ENCODE data around the gene FNTB.

Gene FNTB

DNA sequence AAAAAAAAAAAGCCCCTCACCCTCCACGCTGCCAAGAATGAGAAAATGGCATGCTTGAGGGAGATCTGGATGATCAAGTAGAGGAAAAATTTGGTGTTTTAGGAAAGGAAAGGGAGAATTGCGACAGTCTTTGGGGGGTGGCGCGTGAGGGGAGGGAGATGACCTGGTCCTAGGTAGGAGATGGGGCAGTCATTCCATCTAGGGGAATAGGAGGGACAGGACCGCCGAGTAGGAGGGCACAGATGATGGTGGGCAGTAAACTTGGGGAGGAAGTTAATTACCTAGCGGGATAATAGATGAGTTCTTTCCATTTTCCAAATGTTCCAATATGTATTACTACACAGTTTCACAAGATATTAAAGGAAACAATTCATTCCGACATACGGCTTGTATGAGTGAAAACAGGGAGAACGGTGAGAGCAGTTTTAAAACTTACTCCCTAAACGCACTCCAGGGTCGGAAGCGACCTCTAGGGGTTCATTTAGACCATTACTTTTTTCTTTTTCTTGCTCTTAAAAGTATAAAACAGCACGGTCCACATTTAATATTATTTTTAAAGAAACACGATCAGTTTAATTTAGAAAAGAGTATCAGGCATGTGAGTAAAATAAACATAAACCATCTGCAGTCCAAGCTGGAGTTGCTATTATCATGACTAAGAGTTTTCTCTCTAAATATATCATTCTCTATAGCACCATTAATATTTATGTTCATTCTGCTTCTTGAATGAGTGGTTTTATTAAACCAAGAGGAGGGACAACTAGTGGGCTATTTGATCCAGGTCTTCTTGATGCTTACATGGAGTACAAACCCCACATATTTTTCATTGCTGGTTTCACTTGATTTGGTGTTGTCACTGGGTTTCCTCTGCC, 3.0 kb upstream of the FNTB start:
- no peak for DNase-seq

DNA sequence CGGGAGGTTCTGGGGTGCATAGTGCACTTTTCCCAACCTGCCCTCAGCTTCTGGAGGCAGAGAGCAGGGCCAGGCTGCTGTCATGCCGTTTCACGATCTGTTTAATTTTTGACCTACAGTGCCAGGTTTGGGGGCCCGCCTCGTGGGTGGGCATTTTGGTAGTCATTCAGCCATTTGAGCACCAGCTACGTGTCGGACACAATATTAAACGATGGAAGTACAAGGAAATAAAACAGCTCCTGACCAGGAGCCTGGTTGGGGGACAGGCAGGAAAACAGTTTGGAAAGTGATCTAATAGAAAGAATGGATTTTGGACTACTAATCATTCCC, 708 bp downstream of the FNTB start:
- no peak for DNase-seq

DNA sequence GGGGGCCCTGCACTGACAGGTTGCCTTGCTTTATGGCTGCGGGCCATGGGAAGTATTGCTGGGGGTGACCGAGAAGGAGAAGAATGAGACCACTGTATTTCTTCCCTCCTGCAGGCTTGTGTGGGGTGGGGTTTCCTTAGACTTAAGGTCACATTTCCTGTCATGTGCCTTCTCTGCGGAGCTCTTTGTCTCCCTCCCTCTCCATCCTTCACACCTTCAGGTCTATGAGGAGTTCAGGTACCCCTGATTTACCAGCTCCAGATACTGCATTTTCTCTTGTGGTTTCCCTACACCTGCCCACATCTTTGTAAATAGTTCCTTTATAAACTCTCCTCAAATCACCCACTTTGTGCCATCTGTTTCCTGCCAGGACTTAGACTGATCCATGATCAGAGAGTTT, 3.6 kb downstream of the FNTB start:
- no peak for DNase-seq

DNA sequence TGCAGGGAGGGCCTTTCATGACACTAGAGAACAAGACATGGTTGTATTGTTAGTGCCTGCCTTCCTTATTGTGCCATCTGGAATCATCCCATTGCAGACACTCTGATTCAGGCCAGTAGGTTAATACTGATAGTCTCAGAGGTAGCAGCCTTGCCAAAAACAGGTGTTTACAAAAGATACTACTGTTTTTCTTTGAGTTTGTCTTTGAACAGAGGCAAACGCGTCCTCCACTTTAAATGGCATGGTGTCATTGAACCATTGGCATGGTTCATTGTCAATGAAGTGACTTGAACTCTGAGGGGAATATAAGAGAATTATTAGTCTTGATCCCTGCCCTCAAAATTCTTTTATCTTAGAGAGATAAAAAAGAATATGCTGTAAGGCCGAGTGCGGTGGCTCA, 4.2 kb downstream of the FNTB start:
- DNase-seq = no peak

DNA sequence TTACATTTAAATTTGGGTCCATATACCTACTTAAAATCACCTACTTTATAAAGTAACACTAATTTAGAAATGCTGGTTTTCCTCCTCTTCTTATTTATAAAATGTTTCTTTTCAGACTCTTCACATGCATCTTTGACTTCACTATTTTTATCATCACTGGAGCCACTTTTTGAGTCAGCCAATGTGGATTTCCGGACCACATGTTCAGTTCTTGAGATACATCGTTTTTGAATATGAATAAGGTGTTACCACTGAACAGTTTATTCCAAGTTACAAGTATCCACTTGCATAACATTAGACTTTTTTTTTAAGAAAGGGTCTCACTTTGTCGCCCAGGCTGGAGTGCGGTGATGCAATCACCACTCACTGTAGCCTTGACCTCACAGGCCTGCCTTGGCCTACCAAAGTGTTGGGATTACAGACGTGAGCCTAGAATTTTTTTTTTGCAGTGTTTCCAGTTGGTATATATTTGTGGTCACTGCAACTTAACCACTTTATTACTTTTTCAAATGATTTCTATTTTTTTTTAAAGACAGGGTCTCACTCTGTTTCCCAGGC, 5.7 kb downstream of the FNTB start:
- no peak for DNase-seq

DNA sequence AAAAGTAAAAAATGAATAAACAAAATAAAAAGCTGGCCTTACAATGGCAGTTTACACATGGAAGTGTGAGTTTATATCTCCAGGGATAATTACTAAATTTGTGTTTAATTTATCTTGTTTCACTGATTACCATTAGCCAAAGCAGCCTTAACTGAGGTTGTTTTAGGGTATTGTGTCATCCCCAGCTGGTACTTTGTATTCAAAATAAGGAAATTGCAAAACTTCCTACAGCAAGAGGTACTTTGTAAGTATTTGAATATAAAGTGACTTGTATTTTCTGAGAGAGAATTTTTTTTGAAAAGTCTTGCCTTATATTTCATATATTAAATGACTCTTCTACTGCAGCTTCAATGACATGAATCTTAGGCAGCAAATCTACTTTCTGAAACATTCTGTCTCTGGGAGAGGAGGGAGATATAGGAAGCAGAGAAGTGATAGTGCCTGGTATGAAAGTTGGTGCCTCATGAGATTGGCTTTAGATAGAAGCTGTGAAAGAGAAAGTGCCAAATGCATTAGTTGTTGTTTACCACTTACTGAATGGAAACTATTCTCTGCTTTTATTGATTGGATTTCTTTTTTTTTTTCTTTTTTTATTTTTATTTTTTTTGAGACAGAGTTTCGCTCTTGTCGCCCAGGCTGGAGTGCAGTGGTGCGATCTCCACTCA, 6.7 kb downstream of the FNTB start:
- DNase-seq = no peak

DNA sequence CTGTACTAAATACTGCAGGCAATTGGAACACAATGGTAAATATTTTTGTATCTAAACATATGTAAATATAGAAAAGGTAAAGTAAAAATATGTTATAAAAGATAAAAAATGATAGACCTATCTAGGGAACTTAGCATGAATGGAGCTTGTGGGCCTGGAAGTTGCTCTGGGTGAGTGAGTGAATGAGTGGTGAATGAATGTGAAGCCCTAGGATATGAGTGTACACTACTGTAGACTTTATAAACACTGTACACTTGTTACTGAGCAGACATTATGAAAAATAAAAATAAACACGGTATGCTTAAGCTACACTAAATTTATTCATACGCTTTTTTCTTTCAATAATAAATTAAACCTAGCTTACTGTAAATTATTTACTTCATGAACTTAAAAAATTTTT, 7.8 kb downstream of the FNTB start:
- DNase-seq = no peak

DNA sequence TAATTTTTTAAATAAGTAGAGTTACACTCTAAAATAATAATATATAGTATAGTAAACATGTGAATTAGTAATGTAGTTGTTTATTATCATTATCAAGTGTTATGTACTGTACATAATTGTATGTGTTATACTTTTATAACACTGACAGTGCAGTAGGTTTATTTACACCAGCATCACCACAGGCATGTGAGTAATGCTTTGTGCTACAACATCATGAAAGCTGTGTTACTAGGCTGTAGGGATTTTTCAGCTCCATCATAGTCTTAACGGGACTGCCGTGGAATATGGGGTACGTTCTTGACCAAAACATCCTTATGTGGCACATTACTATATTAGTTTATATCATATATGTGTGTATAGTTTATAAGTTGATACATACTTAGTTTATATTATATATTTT, 8.6 kb downstream of the FNTB start:
- no peak for DNase-seq

DNA sequence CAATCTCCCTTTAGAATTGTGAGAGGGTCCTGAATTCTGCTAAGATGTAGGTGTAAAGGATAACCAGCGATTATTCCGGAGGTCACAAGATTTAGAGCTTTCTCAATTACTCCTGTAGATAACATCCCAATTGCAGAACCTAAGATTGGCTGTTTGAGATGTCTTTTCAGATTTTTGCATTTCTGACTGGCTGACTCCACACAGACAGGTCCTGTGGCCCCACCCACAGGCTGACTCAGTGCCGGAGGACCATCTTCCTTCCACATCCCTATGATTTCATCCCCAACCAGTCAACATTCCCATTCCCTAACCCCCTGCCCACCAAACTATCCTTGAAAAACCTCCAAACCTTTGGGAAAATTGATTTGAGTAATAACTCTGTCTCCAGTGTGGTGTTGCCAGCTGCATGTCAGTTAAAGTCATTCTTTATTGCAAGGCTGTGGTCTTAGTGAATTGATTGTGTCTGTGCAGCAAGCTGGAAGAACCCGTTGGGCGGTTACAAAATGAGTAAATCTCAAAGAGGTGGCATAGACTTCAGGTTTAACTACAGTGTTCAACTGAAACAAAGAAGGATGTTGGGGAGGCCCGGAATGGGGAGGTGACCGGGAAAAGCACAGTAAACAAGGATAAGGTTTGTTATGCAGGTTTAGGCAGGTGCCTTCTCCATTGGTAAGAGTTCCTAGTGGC, 10.6 kb downstream of the FNTB start:
- no peak for DNase-seq

DNA sequence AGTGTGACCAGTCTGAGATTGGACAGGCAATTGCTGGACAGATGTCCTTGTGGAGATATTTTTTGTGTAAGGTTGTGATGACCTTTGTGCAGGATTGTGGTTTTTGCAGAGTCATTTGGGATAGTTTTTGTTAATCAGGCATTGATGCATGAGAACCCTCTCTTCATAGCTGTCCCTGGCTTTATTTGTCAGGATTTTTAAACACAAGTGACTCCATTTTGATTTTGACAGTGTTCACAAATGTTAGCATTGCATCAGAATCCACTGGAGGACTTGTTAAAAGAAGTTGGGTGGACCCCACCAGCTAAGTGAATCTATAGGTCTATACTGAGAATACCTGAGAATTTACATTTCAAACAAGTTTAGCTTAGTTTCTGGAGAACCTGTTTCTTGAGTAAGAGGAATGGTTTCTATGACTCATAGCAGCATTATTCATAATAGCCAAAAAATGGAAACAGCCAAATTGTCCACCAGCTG, 11.8 kb downstream of the FNTB start:
- no peak for DNase-seq

DNA sequence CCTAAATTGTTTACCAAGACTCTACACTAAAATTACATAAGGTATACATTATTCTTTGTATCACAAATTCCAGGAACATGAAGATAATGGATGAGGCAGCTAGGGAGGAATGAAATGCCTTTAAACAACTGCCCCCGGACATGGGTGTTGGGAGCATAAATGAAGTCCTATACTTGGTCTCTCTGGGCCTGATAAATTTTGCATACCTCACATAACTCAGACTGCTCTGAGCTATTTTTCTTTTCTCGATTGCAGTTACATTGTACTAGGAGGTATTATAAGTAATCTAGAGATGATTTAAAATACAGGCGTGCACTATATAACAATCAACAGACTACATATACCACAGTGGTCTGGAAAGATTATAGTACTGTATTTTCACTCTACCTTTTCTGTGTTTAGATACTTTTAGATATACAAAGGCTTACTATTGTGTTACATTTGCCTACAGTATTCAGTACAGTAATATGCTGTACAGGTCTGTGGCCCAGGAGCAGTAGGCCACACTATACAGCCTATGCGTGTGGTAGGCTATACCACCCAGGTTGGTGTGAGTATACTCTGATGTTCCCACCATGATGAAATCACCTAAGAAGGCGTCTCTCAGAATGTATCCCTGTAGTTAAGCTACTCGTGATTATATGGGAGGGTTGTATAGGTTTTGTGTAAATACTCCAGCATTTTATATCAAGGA, 14.3 kb downstream of the FNTB start:
- no peak for DNase-seq

DNA sequence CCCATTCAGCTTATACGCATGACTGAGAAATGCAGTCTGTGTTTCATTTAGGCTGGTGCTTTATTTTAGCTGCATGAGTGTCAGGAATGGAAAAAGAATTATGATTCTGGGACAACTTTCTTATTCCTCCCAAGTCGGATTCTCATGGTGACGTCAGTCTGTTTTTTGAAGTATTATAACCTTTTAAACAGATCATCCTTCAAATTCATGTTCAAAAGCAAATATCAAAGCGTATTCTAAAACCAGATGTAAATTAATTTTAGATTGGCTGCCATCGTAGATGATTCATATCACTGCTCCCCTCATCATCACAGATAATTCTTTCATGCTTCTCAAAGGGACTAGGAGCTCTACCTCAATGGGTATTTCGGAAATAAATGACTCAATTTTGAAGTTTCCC, 15.0 kb downstream of the FNTB start:
- DNase-seq = no peak

DNA sequence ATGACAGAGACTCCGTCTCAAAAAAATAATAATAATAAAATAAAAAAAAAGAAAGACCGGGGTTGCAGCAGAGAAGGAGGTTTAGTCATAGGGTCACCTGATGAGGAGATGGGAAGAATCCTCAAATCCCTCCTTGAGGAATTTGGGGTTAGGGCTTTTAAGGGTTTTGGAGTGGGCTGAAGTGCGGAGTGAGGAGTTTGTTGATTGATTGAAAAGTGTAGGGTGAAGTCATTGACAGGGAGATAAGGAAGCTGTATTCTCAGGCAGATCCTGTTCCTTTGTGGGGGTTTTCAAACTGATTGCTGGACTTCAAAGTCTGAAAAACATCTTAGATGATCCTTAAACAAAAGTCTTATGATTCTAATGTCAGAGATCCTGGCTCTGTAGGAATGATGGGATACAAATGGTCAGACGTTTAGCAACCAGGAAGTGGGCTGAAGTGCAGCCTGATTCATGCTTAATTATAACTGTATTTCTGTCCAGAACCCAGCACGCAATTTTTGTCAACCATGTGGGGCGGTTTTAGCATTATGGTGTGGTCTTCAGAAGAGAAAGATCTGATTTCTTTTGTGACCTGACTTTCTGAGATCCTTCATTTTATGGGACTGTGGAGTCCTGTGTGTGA, 16.0 kb downstream of the FNTB start:
- DNase-seq = no peak

DNA sequence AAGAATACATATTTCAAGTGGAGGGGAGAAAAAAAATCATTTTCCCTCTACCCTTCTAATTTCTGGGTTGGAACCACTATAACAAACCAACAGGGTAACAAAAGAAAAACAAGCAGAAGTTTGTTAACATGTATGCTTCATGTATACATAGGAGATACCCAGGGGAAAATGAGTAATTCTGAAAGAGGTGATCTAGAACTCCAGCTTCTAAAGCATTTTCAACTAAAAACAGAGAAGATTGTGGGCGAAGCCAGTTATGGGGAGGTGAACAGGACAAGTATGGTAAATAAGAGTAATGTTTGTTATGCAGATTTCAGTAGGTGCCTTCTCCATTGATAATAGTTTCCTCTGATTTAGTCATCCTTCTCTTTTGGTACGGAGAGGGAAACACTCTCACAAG, 16.7 kb downstream of the FNTB start:
- no peak for DNase-seq

DNA sequence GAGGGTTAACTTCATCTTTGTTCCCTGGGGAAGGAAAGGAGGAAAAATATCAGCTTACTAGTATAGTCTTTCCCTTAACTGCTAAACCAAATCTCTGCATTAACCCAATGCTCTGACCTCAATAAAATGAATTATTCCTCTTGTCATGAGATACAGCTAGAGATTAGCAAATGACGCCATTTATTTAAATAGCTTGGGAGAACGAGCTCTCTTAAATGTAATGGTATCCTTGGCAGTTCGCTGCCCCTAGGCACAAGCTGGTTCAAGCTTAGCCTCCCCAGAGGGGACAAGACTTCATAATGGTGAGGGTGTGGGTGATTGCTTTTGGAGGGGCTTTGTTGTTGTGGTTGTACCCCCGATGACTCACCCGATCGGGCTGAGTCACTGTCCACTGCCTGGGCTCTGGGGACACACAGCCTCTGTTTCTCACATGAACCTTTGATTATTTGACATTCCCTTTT, 19.6 kb downstream of the FNTB start:
- no peak for DNase-seq

DNA sequence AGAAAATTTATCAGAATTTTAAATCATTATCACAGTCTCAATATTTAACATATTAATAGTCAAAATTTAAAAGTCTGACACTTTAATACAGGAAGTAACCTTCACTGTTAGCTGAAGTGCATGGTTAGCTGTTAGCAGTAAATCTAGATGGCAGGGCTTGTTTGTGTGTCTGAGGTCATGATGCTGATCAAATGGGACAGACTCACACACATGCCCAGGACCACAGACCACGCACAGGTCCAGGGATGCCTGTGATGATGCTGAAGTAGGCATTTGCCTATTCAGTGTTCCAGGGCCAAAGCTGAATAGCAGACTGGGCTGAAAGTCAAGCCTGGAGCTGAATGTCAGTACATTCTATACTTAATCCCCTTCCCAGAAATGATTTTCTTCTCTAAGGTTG, 20.5 kb downstream of the FNTB start:
- no peak for DNase-seq

DNA sequence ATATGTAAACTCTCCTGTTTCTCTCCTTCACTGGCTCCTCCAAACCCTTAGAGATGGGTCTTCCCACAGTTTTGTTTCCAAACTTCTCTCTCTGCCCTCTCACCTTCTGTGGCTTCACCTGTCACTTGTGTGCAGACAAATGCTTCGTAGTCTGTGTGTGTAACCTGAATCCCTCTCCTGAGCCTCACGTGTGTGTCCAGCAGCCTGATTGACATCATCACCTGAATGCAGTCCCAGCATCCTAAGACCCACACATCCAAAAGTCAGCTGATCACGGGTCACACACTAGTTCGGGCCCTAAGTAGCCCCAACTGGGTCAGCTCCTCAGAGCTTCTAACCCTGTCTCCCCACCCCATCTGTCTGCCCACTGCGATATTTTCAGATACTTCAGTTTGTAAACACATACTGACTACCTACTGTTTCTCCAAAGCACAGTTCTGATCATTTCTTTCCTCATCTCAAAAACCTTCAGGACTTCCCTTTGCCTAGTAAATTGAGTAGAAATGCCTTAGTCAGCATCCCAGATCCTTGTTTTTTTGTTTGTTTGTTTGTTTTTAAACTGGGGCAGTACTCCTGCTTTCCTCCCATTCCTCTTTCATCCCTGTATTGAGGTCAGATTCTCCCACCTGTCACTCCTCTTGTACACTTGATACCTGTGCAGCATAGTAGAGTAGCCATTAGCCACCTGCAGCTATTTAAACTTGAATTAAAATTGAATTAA, 23.7 kb downstream of the FNTB start:
- DNase-seq = no peak

DNA sequence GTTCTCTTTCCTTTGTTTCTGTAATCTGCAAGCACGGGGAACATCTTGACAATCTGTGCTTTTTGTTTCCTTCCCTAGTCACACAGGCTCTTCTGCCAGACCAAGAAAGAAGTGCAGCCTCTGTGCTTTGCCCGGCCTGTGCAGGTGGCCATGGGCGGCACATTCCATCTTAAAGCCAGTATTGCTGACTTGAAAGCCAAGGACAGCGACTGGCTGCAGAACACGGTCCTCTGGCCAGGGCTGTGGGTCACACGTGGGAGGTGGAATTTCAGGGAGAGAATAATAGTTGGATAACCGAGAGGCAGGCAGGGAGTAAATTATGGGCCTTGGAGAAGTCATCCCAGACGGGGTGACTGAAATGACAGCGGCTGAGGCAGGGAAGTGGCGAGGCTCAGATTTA, 24.8 kb downstream of the FNTB start:
- DNase-seq = no peak

DNA sequence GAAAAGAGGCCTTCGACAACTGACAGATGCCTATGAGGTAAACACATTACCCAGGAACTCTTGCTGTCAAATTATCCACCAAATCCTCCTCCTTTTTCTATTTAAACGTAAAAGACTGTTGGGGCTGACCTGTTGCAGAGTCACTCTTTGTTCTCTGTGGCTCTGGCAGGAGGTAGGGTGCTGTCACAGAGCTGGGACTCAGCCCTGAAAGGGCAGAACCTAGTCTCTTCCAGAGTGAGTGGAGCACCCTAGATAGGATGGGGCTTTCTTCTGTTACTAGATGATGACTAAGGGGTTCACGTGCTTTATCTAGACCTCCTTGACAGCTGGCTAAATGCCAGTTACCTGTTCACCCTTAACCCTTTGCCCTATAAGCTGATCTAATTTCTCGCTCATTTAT, 25.7 kb downstream of the FNTB start:
- no peak for DNase-seq

DNA sequence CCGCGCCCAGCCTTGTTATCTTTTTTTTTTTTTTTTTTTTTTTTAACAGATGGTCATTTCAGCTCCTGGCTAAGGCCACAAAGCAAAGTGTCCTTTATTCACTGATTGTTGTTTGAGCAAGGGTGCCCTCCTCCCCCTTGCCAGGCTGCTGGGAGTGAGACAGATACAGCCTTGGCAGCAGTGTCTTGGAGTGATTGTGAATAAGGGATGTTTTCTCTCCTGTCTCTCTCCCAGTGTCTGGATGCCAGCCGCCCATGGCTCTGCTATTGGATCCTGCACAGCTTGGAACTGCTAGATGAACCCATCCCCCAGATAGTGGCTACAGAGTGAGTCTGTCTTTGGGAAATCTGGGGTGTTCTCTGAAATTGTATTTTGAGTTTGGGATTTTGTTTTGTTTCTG, 28.7 kb downstream of the FNTB start:
- DNase-seq = no peak

DNA sequence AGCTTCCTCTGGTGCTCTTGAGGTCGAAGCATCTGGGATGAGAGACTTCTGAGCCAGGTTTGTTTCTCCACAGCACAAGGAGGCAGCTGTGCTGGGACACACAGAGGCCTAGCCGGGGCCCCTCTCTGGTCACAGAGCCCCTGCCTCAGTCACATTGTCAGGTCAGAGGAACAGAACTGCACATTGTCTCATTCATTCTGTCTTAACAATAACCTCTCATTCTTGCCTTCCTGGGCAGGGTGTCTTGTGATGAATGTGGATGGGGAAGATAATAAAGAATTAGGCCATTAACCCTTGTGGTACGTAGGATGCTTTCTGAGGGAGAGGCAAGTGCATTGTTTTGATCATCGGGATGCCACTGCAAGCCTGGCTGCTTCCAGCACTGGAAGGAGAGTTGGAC, 29.8 kb downstream of the FNTB start:
- no peak for DNase-seq

All from islet precursor cell (in vitro differentiated cells).